ENCODE measurements around the gene AMPH.
"Not testable (repeated sequence)": the region's sequence is repeated elsewhere in the genome, so short reads cannot be mapped to it uniquely, and the experiment has no call there.

The AMPH gene

GRCh38 chr7:38396852-38397251, 234.3 kb downstream of the AMPH start:
- Histone ChIP-seq H3K9me3 (no peaks in the 10 kb centered on the region), H3K4me1 (ENCODE audit: control insufficient read depth in 1 of 2, insufficient read depth in 1 of 2, low read depth in 1 of 2, low read length in 1 of 2) (peaks cover 12 to 14% of the 10 kb centered on the region in 2 experiments), H3K36me3 (no peaks in the 10 kb centered on the region), H3K27me3 (peaks cover 5% of the 10 kb centered on the region), H3K27ac (no peak overlapping the region), H3K4me3 (ENCODE audit: low read depth in 1 of 2, low read length in 1 of 2) (no peak overlapping the region)
- TF ChIP-seq CTCF (IDR thresholded peaks at IDR 0.05), result no peak

- H3K27me3 ChIP-seq; H3K4me3 ChIP-seq (ENCODE audit: low read depth in 1 of 2, low read length in 1 of 2); H3K27ac ChIP-seq: not testable (repeated sequence)
Observed at GRCh38 chr7:38395921-38396552, 235.1 kb downstream of the AMPH start.

GRCh38 chr7:38394660-38395059, 236.5 kb downstream of the AMPH start:
- Histone ChIP-seq H3K4me1 (ENCODE audit: control insufficient read depth in 1 of 2, insufficient read depth in 1 of 2, low read depth in 1 of 2, low read length in 1 of 2) (peaks cover 12 to 14% of the 10 kb centered on the region in 2 experiments), H3K9me3 (no peaks in the 10 kb centered on the region), H3K27me3 (no peaks in the 10 kb centered on the region), H3K36me3 (no peaks in the 10 kb centered on the region), H3K27ac (peak overlapping the region; percentile 60), H3K4me3 (ENCODE audit: low read depth in 1 of 2, low read length in 1 of 2) (no peak overlapping the region)
- no peak for TF ChIP-seq CTCF (IDR thresholded peaks at IDR 0.05)

More at GRCh38 chr7:38395921-38396552, 235.1 kb downstream of the AMPH start:
- peaks cover 12 to 14% of the 10 kb centered on the region in 2 experiments for H3K4me1 ChIP-seq (ENCODE audit: control insufficient read depth in 1 of 2, insufficient read depth in 1 of 2, low read depth in 1 of 2, low read length in 1 of 2)
- H3K36me3 ChIP-seq, H3K9me3 ChIP-seq: not testable (repeated sequence)

- no peak overlapping the region for H3K4me3 ChIP-seq (ENCODE audit: low read depth in 1 of 2, low read length in 1 of 2)
- H3K9me3 ChIP-seq, result no peaks in the 10 kb centered on the region
- no peaks in the 10 kb centered on the region for H3K36me3 ChIP-seq
- H3K4me1 ChIP-seq (ENCODE audit: control insufficient read depth in 1 of 2, insufficient read depth in 1 of 2, low read depth in 1 of 2, low read length in 1 of 2), result peaks cover 12 to 14% of the 10 kb centered on the region in 2 experiments
- TF ChIP-seq CTCF (IDR thresholded peaks at IDR 0.05), result no peak
- no peaks in the 10 kb centered on the region for H3K27me3 ChIP-seq
- H3K27ac ChIP-seq, result no peak overlapping the region
Observed at GRCh38 chr7:38393874-38394273, 237.3 kb downstream of the AMPH start.

GRCh38 chr7:38391751-38392150, 239.4 kb downstream of the AMPH start:
- no peak overlapping the region for H3K27ac ChIP-seq
- H3K9me3 ChIP-seq, result no peaks in the 10 kb centered on the region
- TF ChIP-seq CTCF (IDR thresholded peaks at IDR 0.05), result no peak
- no peaks in the 10 kb centered on the region for H3K36me3 ChIP-seq
- H3K4me1 ChIP-seq (ENCODE audit: control insufficient read depth in 1 of 2, insufficient read depth in 1 of 2, low read depth in 1 of 2, low read length in 1 of 2), result peaks cover 12 to 14% of the 10 kb centered on the region in 2 experiments
- H3K27me3 ChIP-seq, result no peaks in the 10 kb centered on the region
- no peak overlapping the region for H3K4me3 ChIP-seq (ENCODE audit: low read depth in 1 of 2, low read length in 1 of 2)

- Histone ChIP-seq H3K4me3 (ENCODE audit: low read depth in 1 of 2, low read length in 1 of 2) (no peak overlapping the region), H3K27ac (no peak overlapping the region), H3K27me3 (no peaks in the 10 kb centered on the region), H3K36me3 (no peaks in the 10 kb centered on the region), H3K4me1 (ENCODE audit: control insufficient read depth in 1 of 2, insufficient read depth in 1 of 2, low read depth in 1 of 2, low read length in 1 of 2) (no peaks in the 10 kb centered on the region), H3K9me3 (no peaks in the 10 kb centered on the region)
- no peak for TF ChIP-seq CTCF (IDR thresholded peaks at IDR 0.05)
Observed at GRCh38 chr7:38385682-38386081, 245.5 kb downstream of the AMPH start.

All from neutrophil (primary cell).